ENCODE measurements around the gene EPB42.

EPB42 gene

DNA sequence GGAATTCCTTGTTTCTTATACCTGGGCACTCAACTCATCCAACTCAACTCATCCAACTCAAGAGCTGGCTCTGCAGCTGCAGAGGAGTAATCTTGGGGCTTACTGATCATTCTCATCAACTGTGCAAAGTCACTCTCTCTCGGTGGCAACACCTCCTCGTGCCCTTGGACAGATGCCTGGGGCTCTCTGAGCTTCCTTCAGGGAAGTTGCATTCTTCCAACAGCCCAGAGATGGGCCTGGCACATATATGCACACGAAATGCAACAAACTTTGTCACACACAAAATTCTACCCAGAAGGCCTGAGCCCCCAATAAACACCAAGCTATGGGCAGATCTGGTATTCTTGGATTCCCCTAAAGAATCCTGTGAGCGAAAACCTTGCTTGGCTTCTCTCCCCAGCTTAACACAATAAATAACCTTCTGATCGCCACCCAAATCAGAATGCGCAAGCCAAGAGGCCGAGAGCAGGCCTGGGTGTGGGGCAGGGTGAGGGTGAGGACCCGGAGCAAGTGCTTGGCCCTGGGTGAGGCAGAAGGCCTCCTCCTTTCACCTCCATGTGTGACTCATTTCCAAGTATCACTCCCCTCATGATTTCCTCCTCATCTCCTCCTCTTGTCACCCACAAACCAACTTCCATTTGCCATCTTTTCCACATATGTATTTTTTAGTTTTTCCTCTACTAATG, 30.5 kb upstream of the EPB42 start:
- no peak overlapping the region for H3K27ac ChIP-seq (ENCODE audit: low read depth, low read length)
- TF ChIP-seq EZH2phosphoT487 (conservative IDR thresholded peaks at IDR 0.05; ENCODE audit: low read length), result no peak
- no peak overlapping the region for H3K4me3 ChIP-seq (ENCODE audit: insufficient read depth, low read length, poor library complexity, severe bottlenecking)
- no peaks in the 10 kb centered on the region for H3K9me2 ChIP-seq (replicated peaks; ENCODE audit: insufficient read depth, low read length)
- H3K9ac ChIP-seq (ENCODE audit: low read length), result no peak overlapping the region
- H3K4me2 ChIP-seq (ENCODE audit: low read depth, low read length, poor library complexity, severe bottlenecking), result no peak overlapping the region
- H4K20me1 ChIP-seq (ENCODE audit: low read depth, low read length), result no peaks in the 10 kb centered on the region
- H3K79me2 ChIP-seq (ENCODE audit: insufficient read depth, low read length), result no peaks in the 10 kb centered on the region
- no peaks in the 10 kb centered on the region for H3K36me3 ChIP-seq (ENCODE audit: low read length)
- H3K9me3 ChIP-seq (ENCODE audit: insufficient read depth, low read length), result no peaks in the 10 kb centered on the region
- H3F3A ChIP-seq (ENCODE audit: insufficient read depth), result no peaks in the 10 kb centered on the region
- H3K27me3 ChIP-seq (ENCODE audit: low read length), result no peaks in the 10 kb centered on the region
- H2AFZ ChIP-seq (ENCODE audit: low read depth, low read length, severe bottlenecking), result no peak overlapping the region

DNA sequence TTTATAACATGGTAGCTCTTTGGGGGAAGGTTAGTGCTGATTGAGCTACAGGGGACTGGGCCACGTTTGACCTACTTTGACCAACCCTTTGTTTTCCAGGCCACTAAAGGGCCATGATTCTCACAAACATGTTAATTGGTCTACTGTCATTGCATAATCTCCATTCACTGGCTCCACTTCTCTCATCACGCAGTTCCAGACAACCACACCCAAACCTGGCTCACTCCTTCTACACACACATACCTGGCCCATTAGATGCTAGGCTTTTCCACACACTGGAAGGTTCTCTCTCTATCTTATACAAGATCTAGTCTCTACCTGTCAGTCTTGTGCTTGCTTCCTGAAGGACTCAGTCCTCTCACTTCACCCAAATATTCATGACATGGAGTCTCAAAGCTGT, 30.0 kb upstream of the EPB42 start:
- TF ChIP-seq EZH2phosphoT487 (conservative IDR thresholded peaks at IDR 0.05; ENCODE audit: low read length), result no peak
- H3K4me2 ChIP-seq (ENCODE audit: low read depth, low read length, poor library complexity, severe bottlenecking), result no peak overlapping the region
- H3K4me3 ChIP-seq (ENCODE audit: insufficient read depth, low read length, poor library complexity, severe bottlenecking), result no peak overlapping the region
- no peaks in the 10 kb centered on the region for H4K20me1 ChIP-seq (ENCODE audit: low read depth, low read length)
- H2AFZ ChIP-seq (ENCODE audit: low read depth, low read length, severe bottlenecking), result no peak overlapping the region
- no peaks in the 10 kb centered on the region for H3K79me2 ChIP-seq (ENCODE audit: insufficient read depth, low read length)
- H3K27ac ChIP-seq (ENCODE audit: low read depth, low read length), result no peak overlapping the region
- no peaks in the 10 kb centered on the region for H3K9me2 ChIP-seq (replicated peaks; ENCODE audit: insufficient read depth, low read length)
- H3K27me3 ChIP-seq (ENCODE audit: low read length), result no peaks in the 10 kb centered on the region
- no peaks in the 10 kb centered on the region for H3K36me3 ChIP-seq (ENCODE audit: low read length)
- H3F3A ChIP-seq (ENCODE audit: insufficient read depth), result no peaks in the 10 kb centered on the region
- no peaks in the 10 kb centered on the region for H3K9me3 ChIP-seq (ENCODE audit: insufficient read depth, low read length)
- no peak overlapping the region for H3K9ac ChIP-seq (ENCODE audit: low read length)

DNA sequence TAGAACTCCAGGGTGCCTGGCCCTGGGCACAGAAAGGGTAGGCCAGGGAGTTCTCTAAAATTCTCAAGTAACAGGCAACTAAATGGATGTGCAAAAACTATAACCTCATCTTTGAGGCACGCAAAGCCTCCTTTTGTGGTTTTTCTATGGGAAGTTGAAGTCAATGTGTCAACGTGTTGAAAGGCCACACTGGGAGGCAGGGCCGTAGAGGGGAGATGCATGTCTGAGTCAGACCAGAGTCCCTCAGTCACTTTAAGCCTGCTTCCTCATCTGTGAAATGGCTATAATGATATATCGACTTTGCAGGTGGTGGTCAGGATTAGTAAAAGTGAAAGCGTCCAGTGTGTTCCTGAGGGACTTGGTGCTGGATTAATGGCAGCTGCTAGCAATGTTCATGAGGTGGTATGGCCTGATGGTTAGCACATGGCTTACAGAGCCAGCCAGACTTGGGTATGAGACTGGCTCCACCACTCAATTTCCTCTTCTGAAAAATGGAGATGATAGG, 28.9 kb upstream of the EPB42 start:
- no peaks in the 10 kb centered on the region for H3K9me3 ChIP-seq (ENCODE audit: insufficient read depth, low read length)
- H4K20me1 ChIP-seq (ENCODE audit: low read depth, low read length), result no peaks in the 10 kb centered on the region
- no peaks in the 10 kb centered on the region for H3K79me2 ChIP-seq (ENCODE audit: insufficient read depth, low read length)
- H3F3A ChIP-seq (ENCODE audit: insufficient read depth), result no peaks in the 10 kb centered on the region
- H3K4me2 ChIP-seq (ENCODE audit: low read depth, low read length, poor library complexity, severe bottlenecking), result no peak overlapping the region
- no peak for TF ChIP-seq CTCF (IDR thresholded peaks at IDR 0.05; ENCODE audit: insufficient read depth, low read length, poor library complexity, severe bottlenecking)
- no peak for TF ChIP-seq EZH2phosphoT487 (conservative IDR thresholded peaks at IDR 0.05; ENCODE audit: low read length)
- no peaks in the 10 kb centered on the region for H3K27me3 ChIP-seq (ENCODE audit: low read length)
- no peaks in the 10 kb centered on the region for H3K9me2 ChIP-seq (replicated peaks; ENCODE audit: insufficient read depth, low read length)
- H2AFZ ChIP-seq (ENCODE audit: low read depth, low read length, severe bottlenecking), result no peak overlapping the region
- H3K27ac ChIP-seq (ENCODE audit: low read depth, low read length), result no peak overlapping the region
- no peak overlapping the region for H3K9ac ChIP-seq (ENCODE audit: low read length)
- H3K4me3 ChIP-seq (ENCODE audit: insufficient read depth, low read length, poor library complexity, severe bottlenecking), result no peak overlapping the region
- H3K36me3 ChIP-seq (ENCODE audit: low read length), result no peaks in the 10 kb centered on the region

DNA sequence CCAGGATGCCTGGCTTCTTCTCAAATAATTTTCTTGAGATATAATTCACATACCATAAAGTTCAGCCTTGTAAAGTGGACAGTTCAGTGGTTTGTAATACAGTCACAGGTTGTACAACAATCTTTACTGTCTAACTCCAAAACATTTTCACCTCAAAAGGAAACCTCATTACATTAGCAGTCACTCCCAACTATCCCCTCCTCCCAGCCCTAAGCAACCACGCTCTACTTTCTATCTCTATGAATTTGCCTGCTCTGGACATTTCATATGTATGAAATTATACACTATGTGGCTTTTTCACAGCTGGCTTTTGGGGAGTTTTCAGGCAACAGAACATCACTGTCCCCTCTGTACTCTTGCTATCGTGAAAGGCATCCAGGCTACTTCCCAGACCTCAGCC, 28.4 kb upstream of the EPB42 start:
- TF ChIP-seq CTCF (IDR thresholded peaks at IDR 0.05; ENCODE audit: insufficient read depth, low read length, poor library complexity, severe bottlenecking) (no peak), EZH2phosphoT487 (conservative IDR thresholded peaks at IDR 0.05; ENCODE audit: low read length) (no peak)
- H3K79me2 ChIP-seq (ENCODE audit: insufficient read depth, low read length), result no peaks in the 10 kb centered on the region
- H3K36me3 ChIP-seq (ENCODE audit: low read length), result no peaks in the 10 kb centered on the region
- no peaks in the 10 kb centered on the region for H3K27me3 ChIP-seq (ENCODE audit: low read length)
- no peak overlapping the region for H3K4me2 ChIP-seq (ENCODE audit: low read depth, low read length, poor library complexity, severe bottlenecking)
- H3K9me3 ChIP-seq (ENCODE audit: insufficient read depth, low read length), result no peaks in the 10 kb centered on the region
- H3K9me2 ChIP-seq (replicated peaks; ENCODE audit: insufficient read depth, low read length), result no peaks in the 10 kb centered on the region
- no peak overlapping the region for H3K27ac ChIP-seq (ENCODE audit: low read depth, low read length)
- H3F3A ChIP-seq (ENCODE audit: insufficient read depth), result no peaks in the 10 kb centered on the region
- H2AFZ ChIP-seq (ENCODE audit: low read depth, low read length, severe bottlenecking), result no peak overlapping the region
- H3K9ac ChIP-seq (ENCODE audit: low read length), result no peak overlapping the region
- no peaks in the 10 kb centered on the region for H4K20me1 ChIP-seq (ENCODE audit: low read depth, low read length)
- no peak overlapping the region for H3K4me3 ChIP-seq (ENCODE audit: insufficient read depth, low read length, poor library complexity, severe bottlenecking)
